Keratinocyte (primary cell): ENCODE measurements around the gene OR8A1. TPM values are rescaled to one million over a fixed set of nuclear protein-coding genes. Genes with fewer than 3 reads are reported as not detected.

ENCODE experiments used
- DNase-seq: peaks from one replicate; pipeline ENCODE4 v3.0.0-alpha.2; 2011; ENCODE audit warnings: low read depth, missing footprints, low spot score
- FAIRE-seq: peaks from 2 replicates; lab custom pipeline; 2011; peaks lifted over from hg19 to GRCh38; lab: Jason Lieb, UNC
- H2AFZ ChIP-seq: 2 replicates; pipeline ENCODE4 v1.6.0; 2012; ENCODE audit warnings: low read length, control low read depth, inconsistent platforms; ENCODE audit not compliant: control insufficient read depth
- H3K27ac ChIP-seq: 2 replicates; pipeline ENCODE4 v1.5.1; 2011; ENCODE audit warnings: low read length; ENCODE audit not compliant: control insufficient read depth, insufficient read depth
- H3K27me3 ChIP-seq: 3 replicates; pipeline ENCODE4 v1.6.0; 2011; ENCODE audit warnings: low read length; ENCODE audit not compliant: control insufficient read depth, insufficient read depth; ENCODE audit errors: extremely low read depth
- H3K36me3 ChIP-seq, 2 experiments: 2 replicates in 1 of 2; 3 replicates in 1 of 2; pipeline ENCODE4 v1.5.1; 2011; ENCODE audit warnings: low read length in 2 of 2, mild to moderate bottlenecking in 1 of 2; ENCODE audit not compliant: control insufficient read depth in 2 of 2, insufficient read depth in 2 of 2; ENCODE audit errors: extremely low read depth in 1 of 2
- H3K4me1 ChIP-seq: 3 replicates; pipeline ENCODE4 v1.5.1; 2011; ENCODE audit warnings: low read length; ENCODE audit not compliant: control insufficient read depth, insufficient read depth; ENCODE audit errors: extremely low read depth
- H3K4me2 ChIP-seq: 3 replicates; pipeline ENCODE4 v1.6.0; 2011; ENCODE audit warnings: low read depth, low read length; ENCODE audit not compliant: control insufficient read depth, insufficient read depth; ENCODE audit errors: extremely low read depth
- H3K4me3 ChIP-seq, 3 experiments: fragments of 200-600 bp in 1 of 3; sonication (generic) in 1 of 3; 2 replicates in 2 of 3; 3 replicates in 1 of 3; pipeline ENCODE4 v1.5.1; 2011 to 2016; ENCODE audit warnings: low read length in 3 of 3, mild to moderate bottlenecking in 3 of 3, control low read depth in 2 of 3, inconsistent platforms in 1 of 3, low read depth in 1 of 3, mixed read lengths in 1 of 3, mixed run types in 1 of 3, moderate library complexity in 1 of 3; ENCODE audit not compliant: control insufficient read depth in 2 of 3, insufficient read depth in 2 of 3; ENCODE audit errors: extremely low read depth in 1 of 3
- H3K79me2 ChIP-seq: 2 replicates; pipeline ENCODE4 v1.6.0; 2012; ENCODE audit warnings: low read length; ENCODE audit not compliant: control insufficient read depth, insufficient read depth
- H3K9ac ChIP-seq: 3 replicates; pipeline ENCODE4 v1.6.0; 2011; ENCODE audit warnings: low read length; ENCODE audit not compliant: control insufficient read depth, insufficient read depth; ENCODE audit errors: extremely low read depth
- H3K9me1 ChIP-seq: 3 replicates; pipeline ENCODE4 v1.6.0; 2011; ENCODE audit warnings: low read length; ENCODE audit not compliant: control insufficient read depth, insufficient read depth; ENCODE audit errors: extremely low read depth
- H3K9me3 ChIP-seq: 2 replicates; pipeline ENCODE4 v1.5.1; 2012; ENCODE audit warnings: low read depth, low read length; ENCODE audit not compliant: control insufficient read depth
- H4K20me1 ChIP-seq: 3 replicates; pipeline ENCODE4 v1.6.0; 2011; ENCODE audit warnings: low read length; ENCODE audit not compliant: control insufficient read depth, insufficient read depth; ENCODE audit errors: extremely low read depth
- CTCF ChIP-seq, 3 experiments: IDR thresholded peaks in 1 of 3; conservative IDR thresholded peaks in 1 of 3; optimal IDR thresholded peaks in 1 of 3; 2 replicates in 2 of 3; 3 replicates in 1 of 3; pipeline versions ENCODE3 to v1.5.1; 2011; ENCODE audit warnings: low read length in 3 of 3, mild to moderate bottlenecking in 3 of 3, moderate library complexity in 2 of 3, control low read depth in 1 of 3, inconsistent platforms in 1 of 3; ENCODE audit not compliant: insufficient read depth in 2 of 3; ENCODE audit errors: extremely low read depth in 1 of 3
- EZH2 ChIP-seq: IDR thresholded peaks from one replicate; pipeline ENCODE4 v1.6.1; 2012; ENCODE audit warnings: inconsistent platforms, mild to moderate bottlenecking, low read length, moderate library complexity
- dilution Hi-C: fragments of 300-500 bp; cut with MboI; formaldehyde crosslinking; loops from one replicate; pipeline ENCODE4 v1.7.0; 2020; ENCODE audit warnings: low sequenced_read_pairs; ENCODE audit not compliant: extremely low pct_ligation_motif_present
- polyA plus RNA-seq, 5 experiments: library from polyadenylated mRNA; depleted of rRNA in 3 of 5; stranded (reverse) in 3 of 5; stranded (forward) in 1 of 5; unstranded in 1 of 5; fragments of >200 nt; gene quantifications; 1 replicate in 1 of 5; 2 replicates in 3 of 5; 3 replicates in 1 of 5; pipeline versions ENCODE4 v1.2.1 to v1.2.3, GENCODE V29; 2011 to 2012; ENCODE audit warnings: missing spikeins in 2 of 5, low read depth in 1 of 5, low replicate concordance in 1 of 5

OR8A1 gene
- polyA plus RNA-seq, 1 donor (not counting 4 experiments of a cell fraction or from before 2014, with no cell fraction given): not detected

- peak; percentile 51 to 63 (median 59) for TF ChIP-seq CTCF (optimal IDR thresholded peaks at IDR 0.05 in 1 of 3, IDR thresholded peaks at IDR 0.05 in 1 of 3, conservative IDR thresholded peaks at IDR 0.05 in 1 of 3; ENCODE audit: extremely low read depth in 1 of 3, insufficient read depth in 2 of 3, low read length in 3 of 3)
- TF ChIP-seq EZH2: no peak
- no peak overlapping the region for H2AFZ ChIP-seq
- H3K27ac ChIP-seq: no peak overlapping the region
- H4K20me1 ChIP-seq: no peaks in the 10 kb centered on the region
- H3K36me3 ChIP-seq: no peaks in the 10 kb centered on the region
- no peaks in the 10 kb centered on the region for H3K9me3 ChIP-seq
- FAIRE-seq (peak; percentile 59), DNase-seq (no peak)
- dilution Hi-C loops: no loop called here
- no peaks in the 10 kb centered on the region for H3K79me2 ChIP-seq
- no peak overlapping the region for H3K4me2 ChIP-seq
- H3K9me1 ChIP-seq: no peaks in the 10 kb centered on the region
- H3K9ac ChIP-seq: no peak overlapping the region
- H3K4me1 ChIP-seq: no peaks in the 10 kb centered on the region
- H3K4me3 ChIP-seq: no peak overlapping the region
- no peaks in the 10 kb centered on the region for H3K27me3 ChIP-seq
Observed at GRCh38 chr11:124586238-124586860, 16.6 kb downstream of the OR8A1 start.

- Histone ChIP-seq H3K4me2 (no peak overlapping the region), H3K9me1 (no peaks in the 10 kb centered on the region), H3K27ac (no peak overlapping the region), H3K36me3 (no peaks in the 10 kb centered on the region), H3K9me3 (no peaks in the 10 kb centered on the region), H3K27me3 (no peaks in the 10 kb centered on the region), H3K4me1 (no peaks in the 10 kb centered on the region), H4K20me1 (no peaks in the 10 kb centered on the region), H2AFZ (no peak overlapping the region), H3K4me3 (no peak overlapping the region), H3K79me2 (no peaks in the 10 kb centered on the region), H3K9ac (no peak overlapping the region)
- dilution Hi-C loops: no loop called here
- TF ChIP-seq CTCF (optimal IDR thresholded peaks at IDR 0.05 in 1 of 3, IDR thresholded peaks at IDR 0.05 in 1 of 3, conservative IDR thresholded peaks at IDR 0.05 in 1 of 3; ENCODE audit: extremely low read depth in 1 of 3, insufficient read depth in 2 of 3, low read length in 3 of 3): no peak
- no peak for TF ChIP-seq EZH2
- DNase-seq: no peak
- no peak for FAIRE-seq
Observed at GRCh38 chr11:124591430-124591829, 21.6 kb downstream of the OR8A1 start.
